HCT116 (cell line): ENCODE data around the gene ATP1A4. TPM values are rescaled to one million over a fixed set of nuclear protein-coding genes. Genes with fewer than 3 reads are reported as not detected.

Source experiments
- ATAC-seq: fragments of 200-7000 bp; cut with Tn5 transposase; 2 replicates; pipeline ENCODE4 v1.9.1; 2020; ENCODE audit warnings: mild to moderate bottlenecking, moderate library complexity
- BruUV-seq: library from RNA; stranded (reverse); fragments of 400-500 nt; replicated peaks from 2 replicates; lab custom pipeline; 2021; lab: Mats Ljungman, UMichigan
- CTCF ChIA-PET: fragments of 300-600 bp; sonication (Branson Sonifier 250); formaldehyde crosslinking; loops from one replicate; lab custom pipeline; 2021; ENCODE audit warnings: antibody characterized with exemption; lab: Charles Lee
- POLR2A ChIA-PET: fragments of 300-600, 350-600 bp; sonication (Branson Sonifier 250); formaldehyde crosslinking; loops from one replicate; lab custom pipeline; 2021; ENCODE audit warnings: antibody characterized with exemption; lab: Charles Lee
- RAD21 ChIA-PET, 2 experiments: fragments of 300-600 bp; sonication (Branson Sonifier 250); formaldehyde crosslinking; loops; one replicate each; lab custom pipeline; 2023; ENCODE audit warnings: low total read pairs in 2 of 2; ENCODE audit not compliant: uncharacterized antibody in 2 of 2, unreplicated experiment in 2 of 2, low non-redundant PET in 1 of 2; lab: Charles Lee
- DNase-seq: peaks from one replicate; pipeline ENCODE4 v3.0.0-alpha.2; 2010; ENCODE audit warnings: low read depth, low spot score
- H2AFZ ChIP-seq: fragments of 200-600 bp; shearing (Covaris generic), sonication (generic); 2 replicates; pipeline ENCODE4 v1.6.1; 2017; ENCODE audit warnings: low read depth, mixed run types, mixed read lengths, antibody characterized with exemption, low read length; ENCODE audit not compliant: poor library complexity, severe bottlenecking
- H3K27ac ChIP-seq: 2 replicates; pipeline ENCODE4 v1.5.1; 2012; ENCODE audit warnings: low read depth, low read length
- H3K27me3 ChIP-seq: fragments of 200-600 bp; sonication (generic); 2 replicates; pipeline ENCODE4 v1.6.1; 2016; ENCODE audit warnings: mixed run types, low read length, mixed read lengths; ENCODE audit not compliant: insufficient read depth
- H3K36me3 ChIP-seq, 2 experiments: fragments of 200-500 bp in 1 of 2; fragments of 200-600 bp in 1 of 2; sonication (Bioruptor generic) in 1 of 2; sonication (generic) in 1 of 2; 2 replicates each; pipeline versions ENCODE4 v1.5.1 to v1.6.1; 2014 to 2016; ENCODE audit warnings: low read length in 2 of 2, inconsistent platforms in 1 of 2, mixed read lengths in 1 of 2, mixed run types in 1 of 2; ENCODE audit not compliant: insufficient read depth in 2 of 2, control insufficient read depth in 1 of 2
- H3K4me1 ChIP-seq, 2 experiments: fragments of 200-600 bp in 1 of 2; sonication (generic) in 1 of 2; 2 replicates each; pipeline versions ENCODE4 v1.5.1 to v1.6.1; 2012 to 2017; ENCODE audit warnings: low read length in 2 of 2, inconsistent platforms in 1 of 2, mild to moderate bottlenecking in 1 of 2, mixed read lengths in 1 of 2, mixed run types in 1 of 2, moderate library complexity in 1 of 2; ENCODE audit not compliant: insufficient read depth in 2 of 2, control insufficient read depth in 1 of 2
- H3K4me2 ChIP-seq: fragments of 200-600 bp; sonication (generic); 2 replicates; pipeline ENCODE4 v1.6.1; 2017; ENCODE audit warnings: mixed run types, low read length, mixed read lengths
- H3K4me3 ChIP-seq, 2 experiments: fragments of 200-600 bp in 1 of 2; sonication (generic) in 1 of 2; replicated peaks in 1 of 2; 2 replicates each; pipeline ENCODE4 v1.5.1; 2011 to 2016; ENCODE audit warnings: low read length in 2 of 2, control low read depth in 1 of 2, low read depth in 1 of 2, mild to moderate bottlenecking in 1 of 2, mixed read lengths in 1 of 2, mixed run types in 1 of 2
- H3K79me2 ChIP-seq: fragments of 200-600 bp; sonication (generic); 2 replicates; pipeline ENCODE4 v1.6.1; 2017; ENCODE audit warnings: mild to moderate bottlenecking, mixed run types, low read length, moderate library complexity, mixed read lengths; ENCODE audit not compliant: insufficient read depth
- H3K9ac ChIP-seq: fragments of 200-600 bp; sonication (generic); 2 replicates; pipeline ENCODE4 v1.6.1; 2016; ENCODE audit warnings: low read length, mixed read lengths
- H3K9me2 ChIP-seq: fragments of 200-600 bp; sonication (generic), shearing (Covaris generic); 2 replicates; pipeline ENCODE4 v1.6.1; 2017; ENCODE audit warnings: mixed run types, mild to moderate bottlenecking, moderate library complexity; ENCODE audit not compliant: insufficient read depth
- H3K9me3 ChIP-seq, 2 experiments: fragments of 200-500 bp in 1 of 2; fragments of 200-600 bp in 1 of 2; sonication (Bioruptor generic) in 1 of 2; sonication (generic) in 1 of 2; 2 replicates each; pipeline ENCODE4 v1.6.1; 2014 to 2017; ENCODE audit warnings: low read length in 2 of 2, mixed read lengths in 2 of 2, inconsistent platforms in 1 of 2, low read depth in 1 of 2, mild to moderate bottlenecking in 1 of 2, mixed run types in 1 of 2, moderate library complexity in 1 of 2; ENCODE audit not compliant: control insufficient read depth in 1 of 2, insufficient read depth in 1 of 2
- H4K20me1 ChIP-seq: fragments of 200-600 bp; sonication (generic), shearing (Covaris generic); 2 replicates; pipeline ENCODE4 v1.6.1; 2017; ENCODE audit warnings: mixed run types, mild to moderate bottlenecking, moderate library complexity; ENCODE audit not compliant: insufficient read depth
- CBX3 ChIP-seq: IDR thresholded peaks from 2 replicates; pipeline ENCODE4 v1.6.1; 2012; ENCODE audit warnings: low read depth
- CEBPB ChIP-seq: IDR thresholded peaks from 2 replicates; pipeline ENCODE4 v1.6.1; 2012; ENCODE audit warnings: low read depth
- EGR1 ChIP-seq: IDR thresholded peaks from 2 replicates; pipeline ENCODE4 v1.6.1; 2012; ENCODE audit warnings: low read depth
- ELF1 ChIP-seq: IDR thresholded peaks from 2 replicates; pipeline ENCODE4 v1.6.1; 2012; ENCODE audit warnings: low read depth, borderline replicate concordance
- EZH2 ChIP-seq: fragments of 200-600 bp; sonication (generic); IDR thresholded peaks from 2 replicates; pipeline ENCODE4 v1.6.1; 2017; ENCODE audit warnings: antibody characterized with exemption, mixed run types
- FOSL1 ChIP-seq: IDR thresholded peaks from 2 replicates; pipeline ENCODE4 v1.6.1; 2012; ENCODE audit warnings: low read depth
- JUND ChIP-seq: IDR thresholded peaks from 2 replicates; pipeline ENCODE4 v1.6.1; 2012
- POLR2A ChIP-seq: IDR thresholded peaks from 2 replicates; pipeline ENCODE4 v1.7.0; 2011; ENCODE audit warnings: borderline replicate concordance; ENCODE audit not compliant: insufficient read depth, insufficient read length; ENCODE audit errors: extremely low read depth
- RAD21 ChIP-seq: IDR thresholded peaks from 2 replicates; pipeline ENCODE4 v1.6.1; 2012; ENCODE audit warnings: low read depth, mild to moderate bottlenecking
- SP1 ChIP-seq: IDR thresholded peaks from 2 replicates; pipeline ENCODE4 v1.6.1; 2012; ENCODE audit warnings: low read depth
- SRF ChIP-seq: IDR thresholded peaks from 2 replicates; pipeline ENCODE4 v1.6.1; 2012; ENCODE audit warnings: low read depth
- TCF7L2 ChIP-seq: IDR thresholded peaks from 2 replicates; pipeline ENCODE4 v1.7.0; 2011; ENCODE audit warnings: borderline replicate concordance, inconsistent platforms; ENCODE audit not compliant: insufficient read depth, insufficient read length; ENCODE audit errors: extremely low read depth
- YY1 ChIP-seq: IDR thresholded peaks from 2 replicates; pipeline ENCODE4 v1.6.1; 2011; ENCODE audit warnings: low read length, low read depth, moderate library complexity, mild to moderate bottlenecking; ENCODE audit not compliant: insufficient replicate concordance; ENCODE audit errors: extremely low read depth
- intact Hi-C: fragments of 100-400 bp; cut with micrococcal nuclease; formaldehyde crosslinking; loops from 2 replicates; pipeline ENCODE4 v1.10.0; 2022
- total RNA-seq: library from RNA; stranded (reverse); gene quantifications from one replicate; pipeline ENCODE4 v1.2.1, GENCODE V29; 2021; ENCODE audit not compliant: unreplicated experiment
- TF ChIP-seq, protein P1 (sequence below), 3 experiments: fragments of 200-600 bp in 1 of 3; sonication (generic) in 1 of 3; IDR thresholded peaks in 2 of 3; conservative IDR thresholded peaks in 1 of 3; 2 replicates each; pipeline ENCODE4 v1.5.1; 2012 to 2017; ENCODE audit warnings: low read depth in 2 of 3, low read length in 2 of 3, antibody characterized with exemption in 1 of 3, borderline replicate concordance in 1 of 3, control low read depth in 1 of 3, mild to moderate bottlenecking in 1 of 3, mixed read lengths in 1 of 3, mixed run types in 1 of 3, moderate library complexity in 1 of 3; ENCODE audit not compliant: insufficient read depth in 1 of 3
- TF ChIP-seq, protein P2 (sequence below): IDR thresholded peaks from 2 replicates; pipeline ENCODE4 v1.6.1; 2012; ENCODE audit warnings: low read depth

ATP1A4 gene
- total RNA-seq, 1 experiment from 2014 or later, result not detected

DNA sequence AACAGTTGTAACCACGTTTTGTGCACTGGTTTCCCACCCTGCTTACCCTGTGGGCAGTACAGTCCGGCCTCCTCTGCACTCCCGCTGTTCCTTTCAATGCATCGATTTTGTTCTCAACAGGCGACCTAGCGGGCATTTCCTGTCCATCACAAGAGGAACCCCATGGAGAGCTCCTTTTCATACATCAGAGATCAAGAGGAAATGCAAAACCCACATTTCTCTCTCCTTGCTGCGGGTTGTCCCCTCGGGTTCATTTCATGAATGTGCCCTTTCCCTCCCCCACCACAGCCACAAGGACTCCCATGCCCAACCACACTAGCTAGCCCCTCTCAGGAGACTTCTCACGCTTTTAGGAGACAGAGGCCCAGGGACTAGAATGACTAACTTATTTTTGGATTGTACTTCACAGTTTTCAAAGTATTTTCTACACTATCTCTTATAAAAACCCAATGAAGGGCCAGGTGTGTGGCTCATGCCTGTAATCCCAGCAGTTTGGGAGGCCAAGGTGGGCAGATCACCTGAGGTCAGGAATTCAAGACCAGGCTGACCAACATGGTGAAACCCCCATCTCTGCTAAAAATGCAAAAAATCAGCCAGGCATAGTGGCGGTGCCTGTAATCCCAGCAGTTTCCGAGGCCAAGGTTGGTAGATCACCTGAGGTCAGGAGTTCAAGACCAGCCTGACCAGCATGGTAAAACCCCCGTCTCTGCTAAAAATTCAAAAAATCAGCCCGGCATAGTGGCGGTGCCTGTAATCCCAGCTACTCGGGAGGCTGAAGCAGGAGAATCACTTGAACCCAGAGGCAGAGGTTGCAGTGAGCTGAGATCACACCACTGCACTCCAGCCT lies 18.4 kb downstream of the ATP1A4 start:
- ChIA-PET RAD21 (no interaction called here), CTCF (no interaction called here), POLR2A (no interaction called here)
- H3K27ac ChIP-seq, result no peak overlapping the region
- H3K27me3 ChIP-seq, result no peaks in the 10 kb centered on the region; the same call in 1 of the 2 replicates
- DNase-seq, result no peak
- no peak overlapping the region for H3K9ac ChIP-seq
- H2AFZ ChIP-seq, result no peak overlapping the region
- intact Hi-C loops, result no loop called here
- H3K4me3 ChIP-seq, result no peak overlapping the region
- no peaks in the 10 kb centered on the region for H3K36me3 ChIP-seq
- H3K9me3 ChIP-seq, result no peaks in the 10 kb centered on the region
- no peak overlapping the region for H3K4me2 ChIP-seq
- no TSS peak for BruUV-seq
- no peaks in the 10 kb centered on the region for H3K4me1 ChIP-seq
- TF ChIP-seq CEBPB, result no peak
- no peak for TF ChIP-seq POLR2A
- TF ChIP-seq FOSL1, result no peak
- no peak for TF ChIP-seq TCF7L2
- TF ChIP-seq SP1, result no peak
- TF ChIP-seq, protein P1, sequence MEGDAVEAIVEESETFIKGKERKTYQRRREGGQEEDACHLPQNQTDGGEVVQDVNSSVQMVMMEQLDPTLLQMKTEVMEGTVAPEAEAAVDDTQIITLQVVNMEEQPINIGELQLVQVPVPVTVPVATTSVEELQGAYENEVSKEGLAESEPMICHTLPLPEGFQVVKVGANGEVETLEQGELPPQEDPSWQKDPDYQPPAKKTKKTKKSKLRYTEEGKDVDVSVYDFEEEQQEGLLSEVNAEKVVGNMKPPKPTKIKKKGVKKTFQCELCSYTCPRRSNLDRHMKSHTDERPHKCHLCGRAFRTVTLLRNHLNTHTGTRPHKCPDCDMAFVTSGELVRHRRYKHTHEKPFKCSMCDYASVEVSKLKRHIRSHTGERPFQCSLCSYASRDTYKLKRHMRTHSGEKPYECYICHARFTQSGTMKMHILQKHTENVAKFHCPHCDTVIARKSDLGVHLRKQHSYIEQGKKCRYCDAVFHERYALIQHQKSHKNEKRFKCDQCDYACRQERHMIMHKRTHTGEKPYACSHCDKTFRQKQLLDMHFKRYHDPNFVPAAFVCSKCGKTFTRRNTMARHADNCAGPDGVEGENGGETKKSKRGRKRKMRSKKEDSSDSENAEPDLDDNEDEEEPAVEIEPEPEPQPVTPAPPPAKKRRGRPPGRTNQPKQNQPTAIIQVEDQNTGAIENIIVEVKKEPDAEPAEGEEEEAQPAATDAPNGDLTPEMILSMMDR (IDR thresholded peaks at IDR 0.05 in 2 of 3, conservative IDR thresholded peaks at IDR 0.05 in 1 of 3; ENCODE audit: borderline replicate concordance in 1 of 3, insufficient read depth in 1 of 3, low read depth in 2 of 3, low read length in 2 of 3), result no peak
- no peak for TF ChIP-seq CBX3
- no peak for TF ChIP-seq ELF1
- no peak for TF ChIP-seq EZH2
- no peak for TF ChIP-seq RAD21
- TF ChIP-seq YY1, result no peak
- no peak for TF ChIP-seq JUND
- TF ChIP-seq, protein P2, sequence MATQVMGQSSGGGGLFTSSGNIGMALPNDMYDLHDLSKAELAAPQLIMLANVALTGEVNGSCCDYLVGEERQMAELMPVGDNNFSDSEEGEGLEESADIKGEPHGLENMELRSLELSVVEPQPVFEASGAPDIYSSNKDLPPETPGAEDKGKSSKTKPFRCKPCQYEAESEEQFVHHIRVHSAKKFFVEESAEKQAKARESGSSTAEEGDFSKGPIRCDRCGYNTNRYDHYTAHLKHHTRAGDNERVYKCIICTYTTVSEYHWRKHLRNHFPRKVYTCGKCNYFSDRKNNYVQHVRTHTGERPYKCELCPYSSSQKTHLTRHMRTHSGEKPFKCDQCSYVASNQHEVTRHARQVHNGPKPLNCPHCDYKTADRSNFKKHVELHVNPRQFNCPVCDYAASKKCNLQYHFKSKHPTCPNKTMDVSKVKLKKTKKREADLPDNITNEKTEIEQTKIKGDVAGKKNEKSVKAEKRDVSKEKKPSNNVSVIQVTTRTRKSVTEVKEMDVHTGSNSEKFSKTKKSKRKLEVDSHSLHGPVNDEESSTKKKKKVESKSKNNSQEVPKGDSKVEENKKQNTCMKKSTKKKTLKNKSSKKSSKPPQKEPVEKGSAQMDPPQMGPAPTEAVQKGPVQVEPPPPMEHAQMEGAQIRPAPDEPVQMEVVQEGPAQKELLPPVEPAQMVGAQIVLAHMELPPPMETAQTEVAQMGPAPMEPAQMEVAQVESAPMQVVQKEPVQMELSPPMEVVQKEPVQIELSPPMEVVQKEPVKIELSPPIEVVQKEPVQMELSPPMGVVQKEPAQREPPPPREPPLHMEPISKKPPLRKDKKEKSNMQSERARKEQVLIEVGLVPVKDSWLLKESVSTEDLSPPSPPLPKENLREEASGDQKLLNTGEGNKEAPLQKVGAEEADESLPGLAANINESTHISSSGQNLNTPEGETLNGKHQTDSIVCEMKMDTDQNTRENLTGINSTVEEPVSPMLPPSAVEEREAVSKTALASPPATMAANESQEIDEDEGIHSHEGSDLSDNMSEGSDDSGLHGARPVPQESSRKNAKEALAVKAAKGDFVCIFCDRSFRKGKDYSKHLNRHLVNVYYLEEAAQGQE, result no peak
- TF ChIP-seq SRF, result no peak
- TF ChIP-seq EGR1, result no peak
- H3K9me2 ChIP-seq, result no peaks in the 10 kb centered on the region
- no peak for ATAC-seq
- no peaks in the 10 kb centered on the region for H3K79me2 ChIP-seq
- H4K20me1 ChIP-seq, result no peaks in the 10 kb centered on the region
